Activated CD4-positive, alpha-beta T cell treated with anti-CD3 and anti-CD28 coated beads for 1 hour (primary cell): ENCODE measurements around the gene SND1.

Source experiments
- DNase-seq: peaks from one replicate; pipeline ENCODE4 v3.0.0-alpha.2; 2020

The SND1 gene

GRCh38 chr7:128057909-128058308 is 405.9 kb downstream of the SND1 start:
- no peak for DNase-seq

DNA sequence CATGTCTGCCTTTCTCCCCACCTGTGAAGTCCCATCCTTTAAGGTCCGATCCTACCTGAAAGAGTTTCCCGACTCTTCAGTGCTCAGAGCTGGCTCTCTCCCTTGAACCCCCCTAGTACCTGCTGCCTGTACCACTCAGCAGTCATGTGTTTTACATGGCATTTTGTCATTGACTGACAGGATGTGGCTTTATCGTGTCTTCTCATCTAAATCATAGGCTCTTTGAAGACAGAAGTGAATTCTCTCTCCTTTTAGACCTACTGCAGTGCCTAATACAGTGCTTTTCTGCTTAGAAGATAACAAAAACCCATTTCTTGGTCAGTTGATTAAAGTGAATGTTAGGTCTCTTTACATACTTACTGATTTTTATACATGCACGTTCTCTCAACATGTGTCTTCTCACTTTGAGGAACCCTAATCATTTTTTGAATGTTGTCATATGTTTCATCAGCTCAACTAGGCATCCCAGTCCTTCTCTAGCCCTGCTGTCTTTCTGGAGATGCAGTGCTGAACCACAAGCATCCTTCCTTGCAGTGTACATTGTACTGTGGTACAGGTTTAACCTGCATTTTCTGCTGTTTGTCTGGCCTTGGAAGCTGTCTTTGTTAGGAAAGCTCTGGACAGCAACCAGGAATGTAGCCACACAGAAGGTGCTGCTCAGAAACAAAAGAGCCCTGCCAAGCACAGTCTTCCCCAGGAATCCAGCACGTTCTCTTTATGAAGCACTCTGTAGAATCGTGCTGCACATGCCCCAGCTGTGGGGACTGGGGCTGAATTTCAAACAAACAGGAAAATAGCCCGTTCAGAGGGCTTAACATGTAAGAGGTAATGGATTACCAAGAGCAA is 407.4 kb downstream of the SND1 start:
- no peak for DNase-seq

DNA sequence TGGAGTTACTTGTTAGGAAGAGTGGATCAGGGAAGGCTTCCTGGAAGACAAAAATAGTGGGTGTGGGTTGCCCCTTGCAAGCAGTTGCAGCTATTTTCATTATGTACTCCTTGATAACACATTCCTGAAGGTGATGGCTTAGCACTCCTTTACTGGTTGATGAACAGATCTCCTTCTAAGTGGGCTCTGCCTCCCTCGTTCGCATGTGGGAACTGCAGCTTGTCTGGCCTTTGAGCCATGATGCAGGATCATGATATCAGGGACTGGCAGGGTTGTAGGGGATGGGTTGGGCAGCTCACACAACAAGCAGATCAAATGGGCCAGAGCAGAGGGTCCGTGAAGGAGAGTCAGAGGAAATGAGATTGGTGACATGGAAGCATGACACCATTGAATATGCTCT is 408.0 kb downstream of the SND1 start:
- no peak for DNase-seq

DNA sequence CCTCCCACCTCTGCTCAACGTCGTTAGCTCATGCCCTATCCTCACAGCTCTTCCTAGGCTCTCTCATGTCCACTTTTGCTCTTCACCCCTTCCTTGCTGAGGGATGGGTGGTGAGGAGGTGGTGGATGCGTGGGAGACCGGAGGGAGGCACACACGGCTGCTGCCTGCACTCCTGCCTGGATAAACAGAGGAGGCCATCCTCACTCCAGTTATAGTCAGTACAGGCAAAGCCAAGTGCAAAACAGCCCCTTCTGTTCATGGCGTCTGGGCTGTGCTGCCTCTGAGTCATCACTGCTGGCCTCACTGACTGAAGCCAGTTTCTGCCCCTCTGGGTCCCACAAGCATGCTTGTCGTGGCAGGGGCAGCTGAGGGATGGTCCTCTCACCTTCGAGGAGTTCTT is 411.1 kb downstream of the SND1 start:
- no peak for DNase-seq

- DNase-seq: no peak
These were observed 413.9 kb downstream of the SND1 start for GRCh38 chr7:128065872-128066271.

DNA sequence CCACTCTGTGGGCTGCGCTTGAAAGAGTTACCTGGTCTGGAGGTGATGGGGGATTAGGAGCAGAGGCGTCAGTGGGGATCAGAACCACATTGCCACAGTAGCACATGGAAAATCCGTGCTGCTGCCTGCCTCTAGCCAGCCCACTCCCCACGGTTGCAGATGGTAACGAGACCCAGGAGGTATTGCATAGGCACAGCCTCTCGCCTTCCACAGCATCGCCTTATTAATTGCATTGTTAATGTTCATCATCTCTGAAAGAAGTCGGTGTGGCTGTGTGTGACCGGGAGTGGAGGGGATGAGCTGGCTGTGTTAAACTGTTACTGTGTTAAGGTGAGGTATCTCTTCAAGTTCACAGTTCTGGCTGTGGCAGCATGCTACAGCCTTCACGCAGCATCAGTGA is 414.4 kb downstream of the SND1 start:
- DNase-seq: no peak

GRCh38 chr7:128066858-128067257 is 414.9 kb downstream of the SND1 start:
- no peak for DNase-seq

DNA sequence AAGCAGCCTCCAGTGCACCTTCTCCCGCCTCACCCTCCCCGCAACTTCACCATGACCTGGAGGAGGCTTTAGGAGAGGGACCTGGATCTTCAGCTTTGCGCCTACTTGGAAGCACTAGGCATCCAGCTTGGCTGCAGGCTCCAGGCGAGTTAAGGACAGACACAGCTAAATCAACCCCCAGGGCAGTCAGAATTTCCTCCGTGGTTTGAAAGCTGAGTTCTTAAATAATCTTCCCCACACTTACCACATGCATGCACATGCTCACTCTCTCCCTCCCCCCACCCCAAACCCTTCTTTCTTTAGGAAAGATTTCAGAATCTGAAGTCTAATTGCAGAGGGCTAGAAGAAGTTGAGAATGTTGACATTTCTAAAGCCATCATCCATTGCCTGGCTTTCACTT is 416.0 kb downstream of the SND1 start:
- DNase-seq: no peak

DNA sequence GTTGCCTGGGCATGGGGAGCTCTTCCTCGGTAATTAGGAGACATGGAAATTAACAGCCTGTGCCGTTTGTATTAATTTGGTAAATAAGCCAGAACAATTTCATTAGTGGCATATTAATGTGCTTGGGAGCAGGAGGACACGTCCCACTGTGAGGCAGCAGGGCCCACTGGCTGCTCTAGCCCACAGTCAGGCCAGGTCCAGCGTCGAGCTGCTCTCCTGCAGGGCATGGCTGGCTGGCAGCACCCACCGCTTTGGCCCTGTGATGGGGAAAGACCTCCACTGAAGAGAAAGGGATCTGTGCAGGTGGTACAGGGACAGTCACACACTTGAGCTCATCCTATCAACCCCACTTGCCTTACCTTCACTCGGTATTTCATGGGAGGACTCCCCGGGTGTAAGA is 416.8 kb downstream of the SND1 start:
- DNase-seq: no peak

DNA sequence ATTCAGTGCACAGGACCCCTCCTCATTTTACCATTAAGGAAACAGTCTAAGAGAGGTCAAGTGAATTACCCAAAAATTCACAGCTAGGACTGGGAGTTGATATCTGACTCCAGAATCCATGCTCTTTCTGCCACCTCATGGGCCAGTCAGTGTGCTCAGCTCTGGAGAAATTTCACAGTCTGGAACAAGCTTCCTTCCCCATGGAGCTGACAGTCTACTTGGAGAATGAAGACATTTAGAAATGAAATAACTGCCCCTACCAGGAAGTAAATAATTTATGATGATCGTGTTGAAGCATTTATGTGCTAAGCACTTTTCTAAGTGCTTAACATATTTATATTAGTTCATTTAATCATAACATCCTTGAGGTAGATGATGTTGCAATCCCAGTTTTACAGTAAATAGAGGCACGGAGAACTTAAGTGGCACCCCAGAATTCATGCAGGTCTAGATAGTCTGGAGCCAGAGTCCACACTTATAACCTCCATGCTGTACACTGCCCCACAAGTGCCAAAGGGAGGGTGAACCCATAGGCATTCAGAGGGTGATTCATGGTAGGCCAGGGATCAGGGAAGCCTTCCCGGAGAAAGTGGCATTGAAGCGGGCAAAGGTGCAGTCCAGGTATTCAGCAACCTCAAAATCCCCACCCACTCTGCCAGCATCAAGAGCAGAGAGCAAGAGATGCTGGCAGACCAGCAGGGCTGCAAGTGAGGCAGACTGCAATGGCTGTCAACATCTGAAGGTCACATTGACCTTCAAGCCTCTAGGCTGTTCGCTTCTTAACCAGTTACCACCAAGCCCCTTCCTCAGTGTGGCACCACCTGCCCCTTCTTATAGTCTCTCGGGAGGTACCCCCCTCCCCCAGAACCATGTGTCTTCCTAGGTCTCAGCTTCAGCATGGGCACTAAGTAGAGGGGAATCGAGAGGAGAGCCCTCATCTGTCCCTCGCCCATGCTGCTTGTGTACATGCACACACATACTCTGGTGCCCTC is 417.7 kb downstream of the SND1 start:
- no peak for DNase-seq

GRCh38 chr7:128071376-128071775 is 419.4 kb downstream of the SND1 start:
- no peak for DNase-seq

GRCh38 chr7:128071801-128072200 is 419.8 kb downstream of the SND1 start:
- DNase-seq: no peak

- DNase-seq: no peak
These were observed 421.8 kb downstream of the SND1 start for GRCh38 chr7:128073671-128074310.

GRCh38 chr7:128074336-128074735 is 422.3 kb downstream of the SND1 start:
- no peak for DNase-seq

DNA sequence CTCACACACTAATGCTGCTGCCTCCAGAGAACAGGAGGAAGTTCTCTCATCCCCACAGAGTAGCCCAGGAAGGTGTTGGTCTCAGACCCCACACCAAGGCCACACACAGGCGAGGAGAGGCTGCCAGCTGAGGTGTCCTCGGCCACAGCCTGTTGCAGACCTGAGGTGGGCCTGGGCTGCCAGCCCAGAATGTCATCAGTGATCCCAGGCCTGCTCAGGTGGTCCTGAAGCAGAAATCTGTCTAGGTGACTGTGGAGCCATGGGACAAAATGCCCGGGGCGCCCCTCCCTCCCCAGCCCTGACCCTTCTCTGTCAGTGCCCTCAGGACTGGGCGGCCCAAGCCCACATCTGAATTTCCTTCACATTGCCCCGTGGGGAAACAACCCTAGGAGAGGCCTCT is 422.7 kb downstream of the SND1 start:
- no peak for DNase-seq

GRCh38 chr7:128075242-128076095 is 423.5 kb downstream of the SND1 start:
- no peak for DNase-seq

DNA sequence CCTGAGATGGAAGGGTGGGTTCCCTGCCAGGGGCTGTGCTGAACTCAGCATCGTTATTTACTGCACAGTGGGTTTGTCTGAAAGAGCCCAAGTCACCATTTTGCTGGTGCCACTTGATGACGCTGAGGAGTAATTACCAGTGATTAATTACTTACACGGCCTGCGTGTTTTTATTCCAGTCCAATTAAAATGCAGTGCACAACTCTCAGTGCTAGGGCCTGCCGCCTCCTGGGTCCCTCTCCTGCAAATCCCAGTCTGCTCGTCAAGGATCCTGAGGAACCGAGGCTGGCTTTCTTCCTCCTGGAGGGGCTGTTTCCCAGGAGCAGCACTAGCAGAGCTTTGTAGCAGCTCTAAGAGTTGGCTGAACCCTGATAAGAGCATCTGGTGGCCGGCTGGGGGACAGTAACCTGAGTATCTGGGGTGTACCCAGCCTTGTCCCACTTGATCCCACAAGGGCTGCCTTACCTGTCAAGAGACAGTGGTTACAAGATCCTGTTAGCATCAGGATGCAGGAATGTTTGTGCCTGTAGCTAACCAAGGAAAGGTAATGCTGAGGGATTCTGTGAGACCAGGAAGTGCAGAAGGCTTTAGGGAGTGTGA is 424.3 kb downstream of the SND1 start:
- DNase-seq: no peak

DNA sequence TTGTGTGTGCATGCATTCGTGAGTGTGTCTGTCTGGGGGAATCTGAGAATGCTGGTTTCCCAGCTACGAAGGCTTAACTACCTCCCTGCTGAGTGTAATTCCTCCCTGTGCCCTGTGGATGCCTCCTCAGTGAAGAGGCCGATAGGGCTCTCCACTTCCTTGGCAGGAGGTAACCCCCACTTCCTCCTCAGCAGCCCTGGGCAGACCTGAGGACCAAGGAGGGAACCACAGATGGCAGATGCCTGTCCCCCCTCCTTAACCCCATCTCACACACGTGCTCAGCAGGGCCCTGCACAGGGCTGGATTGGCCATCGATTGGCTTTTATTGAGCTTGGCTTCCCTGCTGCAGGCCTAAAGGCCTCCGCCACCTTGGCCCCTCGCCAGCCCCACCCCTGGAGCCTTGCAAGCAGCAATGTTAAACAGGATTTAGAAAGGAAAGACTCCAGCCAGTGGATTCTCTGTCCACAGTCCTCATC is 424.8 kb downstream of the SND1 start:
- DNase-seq: no peak

GRCh38 chr7:128078309-128078708 is 426.3 kb downstream of the SND1 start:
- DNase-seq: no peak

DNA sequence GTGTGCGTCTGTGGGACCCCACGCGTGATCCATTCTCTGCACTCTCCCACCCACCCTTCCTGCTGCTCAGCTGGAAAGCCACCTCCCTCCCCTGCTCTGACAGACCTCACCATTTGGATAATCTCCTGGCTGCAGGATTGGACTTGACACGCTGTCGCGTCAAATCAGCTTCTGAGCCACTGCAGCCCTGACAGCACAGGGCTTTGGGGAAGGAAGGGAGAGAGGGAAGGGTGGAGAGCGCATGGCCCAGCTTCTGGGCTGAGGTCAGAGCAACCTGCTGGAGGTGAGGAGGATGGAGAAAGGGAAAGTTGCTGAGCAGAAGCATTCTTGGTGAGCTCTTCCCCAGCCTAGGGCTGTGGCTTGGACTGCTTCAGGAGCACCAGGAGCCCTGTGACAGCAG is 428.2 kb downstream of the SND1 start:
- no peak for DNase-seq

GRCh38 chr7:128081351-128081750 is 429.4 kb downstream of the SND1 start:
- DNase-seq: no peak

DNA sequence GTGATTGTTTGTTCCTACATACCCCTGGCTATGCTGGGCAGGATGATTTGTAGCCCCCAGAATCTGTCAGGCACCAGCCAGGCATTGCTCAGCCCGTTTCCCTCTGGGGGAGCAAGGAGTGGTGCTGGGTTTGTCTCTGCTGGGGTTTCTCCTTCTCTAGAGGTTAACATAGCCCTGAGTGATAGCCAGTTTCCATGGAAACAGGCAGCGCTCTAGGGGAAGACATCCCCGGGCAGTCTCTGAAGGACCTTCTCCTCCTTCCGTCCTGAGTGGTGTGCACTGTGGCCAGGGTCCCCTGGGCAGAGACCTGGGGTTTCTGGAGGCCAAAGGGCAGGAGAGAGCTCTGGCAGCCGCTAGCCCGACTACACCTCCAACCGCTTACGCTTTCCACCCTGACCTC is 429.8 kb downstream of the SND1 start:
- no peak for DNase-seq
